RKO (cell line): ENCODE results near the gene MX2.
"Not testable (repeated sequence)": the region's sequence is repeated elsewhere in the genome, so short reads cannot be mapped to it uniquely, and the experiment has no call there.

ENCODE experiments used
- DNase-seq: peaks from one replicate; pipeline ENCODE4 v3.0.0-alpha.2; 2016; ENCODE audit warnings: low spot score

The MX2 gene

GRCh38 chr21:41387042-41387819 is 25.4 kb downstream of the MX2 start:
- DNase-seq, result no peak

GRCh38 chr21:41387824-41388223 is 26.0 kb downstream of the MX2 start:
- no peak for DNase-seq

- DNase-seq, result no peak
Observed at GRCh38 chr21:41388259-41388658, 26.4 kb downstream of the MX2 start.

GRCh38 chr21:41390043-41390639 is 28.3 kb downstream of the MX2 start:
- no peak for DNase-seq

- DNase-seq, result no peak
Observed at GRCh38 chr21:41393876-41394465, 32.1 kb downstream of the MX2 start.

GRCh38 chr21:41396558-41397075 is 34.8 kb downstream of the MX2 start:
- no peak for DNase-seq

GRCh38 chr21:41397471-41397891 is 35.7 kb downstream of the MX2 start:
- DNase-seq, result no peak

GRCh38 chr21:41398251-41398650 is 36.4 kb downstream of the MX2 start:
- no peak for DNase-seq

GRCh38 chr21:41398831-41399230 is 37.0 kb downstream of the MX2 start:
- no peak for DNase-seq

GRCh38 chr21:41399246-41399800 is 37.5 kb downstream of the MX2 start:
- DNase-seq, result no peak

- no peak for DNase-seq
Observed at GRCh38 chr21:41402231-41402630, 40.4 kb downstream of the MX2 start.

GRCh38 chr21:41402796-41403195 is 41.0 kb downstream of the MX2 start:
- no peak for DNase-seq

GRCh38 chr21:41403331-41403730 is 41.5 kb downstream of the MX2 start:
- no peak for DNase-seq

GRCh38 chr21:41403966-41404365 is 42.1 kb downstream of the MX2 start:
- DNase-seq, result no peak

GRCh38 chr21:41405321-41405720 is 43.5 kb downstream of the MX2 start:
- no peak for DNase-seq

GRCh38 chr21:41406340-41406739 is 44.5 kb downstream of the MX2 start:
- no peak for DNase-seq

- no peak for DNase-seq
Observed at GRCh38 chr21:41407541-41408460, 46.0 kb downstream of the MX2 start.

- DNase-seq, result no peak
Observed at GRCh38 chr21:41410361-41410760, 48.5 kb downstream of the MX2 start.

- no peak for DNase-seq
Observed at GRCh38 chr21:41410767-41411448, 49.1 kb downstream of the MX2 start.

GRCh38 chr21:41411449-41412089 is 49.7 kb downstream of the MX2 start:
- no peak for DNase-seq

- DNase-seq, result not testable (repeated sequence)
Observed at GRCh38 chr21:41417505-41417904, 55.7 kb downstream of the MX2 start.
